Esophagus (tissue), 2 donors: Measurements from ENCODE around the gene NUFIP2. TPM values are rescaled to one million over a fixed set of nuclear protein-coding genes. Genes with fewer than 3 reads are reported as not detected.
"Not testable (repeated sequence)": the region's sequence is repeated elsewhere in the genome, so short reads cannot be mapped to it uniquely, and the experiment has no call there.

Experiments
- H3K27ac ChIP-seq, 2 donors: one replicate each; pipeline ENCODE4 v1.5.1; 2013; ENCODE audit warnings: low read depth in 2 of 2, mild to moderate bottlenecking in 2 of 2, inconsistent platforms in 1 of 2, low read length in 1 of 2, moderate library complexity in 1 of 2
- H3K27me3 ChIP-seq, 2 donors: one replicate each; pipeline ENCODE4 v1.6.1; 2013; ENCODE audit warnings: low read length in 2 of 2, control low read depth in 1 of 2, mild to moderate bottlenecking in 1 of 2; ENCODE audit not compliant: insufficient read depth in 2 of 2, control insufficient read depth in 1 of 2
- H3K36me3 ChIP-seq, 2 donors: one replicate each; pipeline ENCODE4 v1.6.1; 2013; ENCODE audit warnings: low read length in 1 of 2; ENCODE audit not compliant: control insufficient read depth in 2 of 2, insufficient read depth in 2 of 2
- H3K4me1 ChIP-seq, 2 donors: one replicate each; pipeline ENCODE4 v1.6.1; 2013; ENCODE audit warnings: low read length in 1 of 2; ENCODE audit not compliant: control insufficient read depth in 2 of 2, insufficient read depth in 2 of 2
- H3K4me3 ChIP-seq, 2 donors: one replicate each; pipeline ENCODE4 v1.5.1; 2013; ENCODE audit warnings: low read length in 2 of 2, mild to moderate bottlenecking in 2 of 2, low read depth in 1 of 2, moderate library complexity in 1 of 2
- H3K9me3 ChIP-seq, 2 donors: one replicate each; pipeline ENCODE4 v1.6.1; 2013; ENCODE audit warnings: mild to moderate bottlenecking in 2 of 2, low read depth in 1 of 2, low read length in 1 of 2, moderate library complexity in 1 of 2; ENCODE audit not compliant: control insufficient read depth in 2 of 2, insufficient read depth in 1 of 2
- WGBS, 2 donors: extraction: QIAGEN DNeasy Blood & Tissue Kit; methylation state at CpG; one replicate each; pipeline ENCODE4 v1.1.7; 2013; 5-methylcytosine and 5-hydroxymethylcytosine counted together
- polyA plus RNA-seq, 2 donors: library from polyadenylated mRNA; stranded (reverse); fragments of 200-250 nt; gene quantifications; one replicate each; pipeline ENCODE4 v1.2.3, GENCODE V29; 2013
- donor health status: healthy with polysubstance abuse.
- donor health status: Bipolar disorder and iron deficiency.

NUFIP2 gene, protein sequence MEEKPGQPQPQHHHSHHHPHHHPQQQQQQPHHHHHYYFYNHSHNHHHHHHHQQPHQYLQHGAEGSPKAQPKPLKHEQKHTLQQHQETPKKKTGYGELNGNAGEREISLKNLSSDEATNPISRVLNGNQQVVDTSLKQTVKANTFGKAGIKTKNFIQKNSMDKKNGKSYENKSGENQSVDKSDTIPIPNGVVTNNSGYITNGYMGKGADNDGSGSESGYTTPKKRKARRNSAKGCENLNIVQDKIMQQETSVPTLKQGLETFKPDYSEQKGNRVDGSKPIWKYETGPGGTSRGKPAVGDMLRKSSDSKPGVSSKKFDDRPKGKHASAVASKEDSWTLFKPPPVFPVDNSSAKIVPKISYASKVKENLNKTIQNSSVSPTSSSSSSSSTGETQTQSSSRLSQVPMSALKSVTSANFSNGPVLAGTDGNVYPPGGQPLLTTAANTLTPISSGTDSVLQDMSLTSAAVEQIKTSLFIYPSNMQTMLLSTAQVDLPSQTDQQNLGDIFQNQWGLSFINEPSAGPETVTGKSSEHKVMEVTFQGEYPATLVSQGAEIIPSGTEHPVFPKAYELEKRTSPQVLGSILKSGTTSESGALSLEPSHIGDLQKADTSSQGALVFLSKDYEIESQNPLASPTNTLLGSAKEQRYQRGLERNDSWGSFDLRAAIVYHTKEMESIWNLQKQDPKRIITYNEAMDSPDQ
- 1 to 10 TPM; 7.0 to 7.5 TPM for polyA plus RNA-seq

DNA sequence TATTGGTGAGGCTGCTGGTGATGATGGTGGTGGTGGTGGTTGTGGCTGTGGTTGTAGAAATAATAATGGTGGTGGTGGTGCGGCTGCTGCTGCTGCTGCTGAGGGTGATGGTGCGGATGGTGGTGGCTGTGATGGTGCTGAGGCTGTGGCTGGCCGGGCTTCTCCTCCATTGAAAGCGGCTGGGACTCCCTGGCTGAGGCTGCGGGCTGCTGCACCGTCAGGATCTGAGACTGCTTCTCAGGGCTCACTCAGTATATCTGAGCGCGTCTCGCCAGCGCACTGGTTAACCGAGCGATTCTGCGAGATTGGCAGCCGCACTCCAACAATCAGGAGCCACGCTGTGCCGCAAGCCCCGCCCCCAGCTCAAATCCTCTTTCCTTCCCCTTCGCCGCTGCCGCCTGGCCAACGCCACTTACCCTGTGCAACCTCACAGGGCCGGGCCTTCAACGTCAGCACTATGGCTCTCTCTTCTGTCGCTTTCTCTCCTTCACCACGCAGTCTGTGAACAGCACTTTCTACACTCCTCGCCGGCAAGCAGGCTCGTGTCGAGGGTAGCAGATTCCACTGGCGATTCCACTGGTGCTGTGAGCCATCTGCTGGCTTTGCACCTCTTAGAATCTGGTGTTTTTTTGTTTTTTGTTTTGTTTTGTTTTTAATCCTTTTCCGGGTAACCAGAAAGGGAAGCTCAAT, at the start of gene NUFIP2:
Gene NUFIP2 (minus strand): TSS at position 259 of the 690 bp plus-strand sequence. CDS start 89 bp downstream, at position 170.
- no peaks in the 10 kb centered on the region for H3K27me3 ChIP-seq
- WGBS, 2 donors: 0% methylated on average over 31 of the region's 31 CpGs
- H3K27ac ChIP-seq: peak within 1 kb of the TSS; percentile 99 to 100
- H3K36me3 ChIP-seq: no peaks in the 10 kb centered on the region
- peaks cover 0 to 2% of the 10 kb centered on the region in 2 donors for H3K4me1 ChIP-seq
- H3K4me3 ChIP-seq: peak within 1 kb of the TSS; percentile 94 to 95
- H3K9me3 ChIP-seq: no peaks in the 10 kb centered on the region

GRCh38 chr17:29342158-29342765, 48.3 kb upstream of the NUFIP2 start:
- Histone ChIP-seq H3K9me3 (no peaks in the 10 kb centered on the region), H3K36me3 (no peaks in the 10 kb centered on the region), H3K4me1 (no peaks in the 10 kb centered on the region), H3K4me3 (no peak overlapping the region), H3K27ac (no peak overlapping the region), H3K27me3 (no peaks in the 10 kb centered on the region)
- WGBS, 2 donors: 82 to 84% methylated on average over 11 of the region's 11 CpGs

DNA sequence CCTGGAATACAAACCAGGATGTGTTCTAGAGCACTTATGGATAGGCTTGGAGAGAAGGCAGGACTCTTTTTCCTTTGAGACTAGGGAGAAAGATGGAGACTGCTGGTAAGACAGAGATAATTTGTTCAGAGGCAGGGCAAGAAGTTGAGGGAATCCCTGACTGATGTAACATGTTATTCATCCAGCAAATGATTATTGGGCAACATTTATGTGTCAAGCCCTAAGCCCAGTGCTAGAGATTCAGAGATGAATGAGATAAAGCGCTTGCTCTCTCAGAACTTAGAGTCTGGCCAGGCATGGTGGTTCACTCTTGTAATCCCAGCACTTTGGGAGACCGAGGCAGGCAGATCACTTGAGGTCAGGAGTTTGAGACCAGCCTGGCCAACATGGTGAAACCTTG, 47.8 kb upstream of the NUFIP2 start:
- Histone ChIP-seq H3K27me3 (no peaks in the 10 kb centered on the region), H3K4me3 (no peak overlapping the region), H3K27ac (no peak overlapping the region), H3K9me3 (no peaks in the 10 kb centered on the region), H3K4me1 (no peaks in the 10 kb centered on the region), H3K36me3 (no peaks in the 10 kb centered on the region)
- 86 to 87% methylated on average over 2 of the region's 2 CpGs for WGBS, 2 donors

- H3K27ac ChIP-seq, H3K36me3 ChIP-seq: not testable (repeated sequence)
- WGBS, 2 donors: 80% methylated on average over 9 of the region's 9 CpGs
Measured at GRCh38 chr17:29339016-29339415, 45.1 kb upstream of the NUFIP2 start.

DNA sequence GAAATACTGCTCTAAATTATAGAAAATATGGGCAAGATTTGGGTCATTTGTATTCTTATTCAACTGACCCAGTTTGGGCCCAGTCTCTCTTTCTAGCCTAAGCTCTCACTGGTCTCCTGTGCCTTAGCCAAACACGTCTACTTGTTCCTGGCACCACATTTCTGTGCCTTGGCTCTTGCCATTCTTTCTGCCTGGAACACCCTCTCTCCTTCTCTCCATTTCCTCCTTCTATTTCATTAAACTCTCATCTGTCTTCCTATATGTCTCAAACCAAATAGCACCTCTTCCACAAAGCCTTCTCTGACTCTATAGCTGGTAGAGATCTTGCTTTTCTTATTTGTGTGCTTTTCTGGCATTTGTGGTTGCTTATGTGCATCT, 37.7 kb upstream of the NUFIP2 start:
- no peaks in the 10 kb centered on the region for H3K36me3 ChIP-seq
- H3K4me1 ChIP-seq: no peaks in the 10 kb centered on the region
- no peaks in the 10 kb centered on the region for H3K9me3 ChIP-seq
- no peak overlapping the region for H3K27ac ChIP-seq
- H3K27me3 ChIP-seq: no peaks in the 10 kb centered on the region
- WGBS, 2 donors: 47 to 55% methylated on average over 1 of the region's 1 CpG
- H3K4me3 ChIP-seq: no peak overlapping the region

More at GRCh38 chr17:29339016-29339415, 45.1 kb upstream of the NUFIP2 start:
- H3K4me1 ChIP-seq, H3K9me3 ChIP-seq, H3K27me3 ChIP-seq, H3K4me3 ChIP-seq: not testable (repeated sequence)

GRCh38 chr17:29331075-29331707, 37.2 kb upstream of the NUFIP2 start:
- Histone ChIP-seq H3K36me3 (no peaks in the 10 kb centered on the region), H3K4me3 (no peak overlapping the region), H3K27ac (no peak overlapping the region), H3K9me3 (no peaks in the 10 kb centered on the region), H3K27me3 (no peaks in the 10 kb centered on the region), H3K4me1 (no peaks in the 10 kb centered on the region)
- 79 to 81% methylated on average over 3 of the region's 3 CpGs for WGBS, 2 donors

DNA sequence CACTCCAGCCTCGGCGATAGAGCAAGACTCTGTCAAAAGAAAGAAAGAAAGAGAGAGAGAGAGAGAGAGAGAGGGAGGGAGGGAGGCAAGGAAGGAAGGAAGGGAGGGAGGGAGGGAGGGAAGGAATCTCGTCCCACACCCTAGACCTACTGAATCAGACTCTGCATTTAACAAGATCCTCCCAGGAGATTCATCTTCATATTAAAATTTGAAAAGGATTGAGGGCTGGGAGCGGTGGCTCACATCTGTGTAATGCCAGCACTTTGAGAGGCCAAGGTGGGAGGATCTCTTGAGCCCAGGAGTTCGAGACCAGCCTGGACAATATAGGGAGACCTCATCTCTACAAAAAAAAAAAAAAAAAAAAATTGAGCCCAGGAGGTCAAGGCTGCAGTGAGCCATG, 33.5 kb upstream of the NUFIP2 start:
- Histone ChIP-seq H3K4me1 (no peaks in the 10 kb centered on the region), H3K27me3 (no peaks in the 10 kb centered on the region), H3K9me3 (no peaks in the 10 kb centered on the region), H3K27ac (no peak overlapping the region), H3K4me3 (no peak overlapping the region), H3K36me3 (no peaks in the 10 kb centered on the region)
- WGBS, 2 donors: 67 to 78% methylated on average over 5 of the region's 5 CpGs

DNA sequence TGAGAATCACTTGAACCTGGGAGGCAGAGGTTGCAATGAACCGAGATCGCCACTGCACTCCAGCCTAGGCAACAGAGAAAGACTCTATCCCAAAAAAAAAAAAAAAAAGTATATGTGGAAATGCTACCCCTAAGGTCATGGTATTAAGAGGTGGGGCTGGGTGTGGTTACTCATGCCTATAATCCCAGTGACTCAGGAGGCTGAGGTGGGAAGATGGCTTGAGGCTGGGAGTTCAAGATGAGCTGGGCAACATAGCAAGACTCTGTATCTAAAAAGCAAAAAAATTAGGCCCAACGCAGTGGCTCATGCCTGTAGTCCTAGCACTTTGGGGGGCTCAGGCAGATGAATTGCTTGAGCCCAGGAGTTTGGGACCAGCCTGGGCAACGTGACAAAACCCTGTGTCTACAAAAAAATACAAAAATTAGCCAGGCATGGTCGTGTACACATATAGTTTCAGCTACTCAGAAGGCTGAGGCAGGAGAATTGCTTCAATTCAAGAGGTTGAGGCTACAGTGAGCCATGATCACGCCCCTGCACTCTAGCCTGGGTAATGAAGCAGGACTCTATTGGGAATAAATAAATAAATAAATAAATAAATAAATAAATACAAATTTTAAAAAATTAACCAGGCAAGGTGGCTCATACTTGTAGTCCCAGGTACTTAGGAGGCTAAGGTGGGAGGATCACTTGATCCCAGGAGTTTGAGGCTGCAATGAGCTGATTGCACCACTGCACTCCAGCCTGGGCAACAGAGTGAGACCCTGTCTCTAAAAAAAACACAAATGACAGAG, 32.3 kb upstream of the NUFIP2 start:
- no peaks in the 10 kb centered on the region for H3K27me3 ChIP-seq
- H3K4me1 ChIP-seq: no peaks in the 10 kb centered on the region
- no peaks in the 10 kb centered on the region for H3K9me3 ChIP-seq
- no peak overlapping the region for H3K4me3 ChIP-seq
- WGBS, 2 donors: 89 to 94% methylated on average over 6 of the region's 6 CpGs
- H3K27ac ChIP-seq: no peak overlapping the region
- no peaks in the 10 kb centered on the region for H3K36me3 ChIP-seq
